ENCODE results near the gene SHROOM3.

- TF ChIP-seq PATZ1 (CRISPR knock-in tag; IDR thresholded peaks at IDR 0.05; ENCODE audit: borderline replicate concordance) (no peak), GLIS3 (CRISPR knock-in tag; IDR thresholded peaks at IDR 0.05) (no peak)
These were observed 206.7 kb downstream of the SHROOM3 start for GRCh38 chr4:76641758-76642157.
